Measurements from ENCODE around the gene SLC29A1. TPM values are rescaled to one million over a fixed set of nuclear protein-coding genes. Genes with fewer than 3 reads are reported as not detected.
A peak's percentile ranks its signal among the peaks of the same experiment; 100 is the strongest.

The SLC29A1 gene
- total RNA-seq, 1 donor from 2014 or later: 122 TPM

GRCh38 chr6:44268095-44268628 lies 44.8 kb downstream of the SLC29A1 start:
- intact Hi-C loops (cut with micrococcal nuclease): loop anchor here (1.0 to 2.0 kb wide), 6 partner anchors 29 to 187 kb away; partner anchors contain the start of gene AARS2
- no peak for DNase-seq (ENCODE audit: low spot score)
- H3K9me3 Mint-ChIP-seq: no peaks in the 10 kb centered on the region
- H3K27me3 Mint-ChIP-seq (ENCODE audit: insufficient read depth): peaks cover 37% of the 10 kb centered on the region
- H3K4me3 Mint-ChIP-seq: no peak overlapping the region
- H3K27ac Mint-ChIP-seq: no peak overlapping the region
- peaks cover 42% of the 10 kb centered on the region for H3K4me1 Mint-ChIP-seq (ENCODE audit: low read depth)
- H3K36me3 Mint-ChIP-seq (ENCODE audit: low read depth): peaks cover 7% of the 10 kb centered on the region

- peak overlapping the region; percentile 45 for H3K4me3 Mint-ChIP-seq
- H3K27ac Mint-ChIP-seq: no peak overlapping the region
- H3K27me3 Mint-ChIP-seq (ENCODE audit: insufficient read depth): peaks cover 44% of the 10 kb centered on the region
- DNase-seq (ENCODE audit: low spot score): no peak
- H3K4me1 Mint-ChIP-seq (ENCODE audit: low read depth): peaks cover 31% of the 10 kb centered on the region
- H3K36me3 Mint-ChIP-seq (ENCODE audit: low read depth): no peaks in the 10 kb centered on the region
- intact Hi-C loops (cut with micrococcal nuclease): loop anchor here (2.0 kb wide), 3 partner anchors 27 to 185 kb away; no protein-coding TSS in a partner anchor
- H3K9me3 Mint-ChIP-seq: no peaks in the 10 kb centered on the region
These were observed 46.0 kb downstream of the SLC29A1 start for GRCh38 chr6:44269178-44269920.

GRCh38 chr6:44269921-44270525 lies 46.6 kb downstream of the SLC29A1 start, which contains the start of gene TMEM151B:
TMEM151B (plus strand) TSS chr6:44270450; CDS start chr6:44270743, 293 bp downstream.
- Mint-ChIP-seq H3K4me1 (ENCODE audit: low read depth) (peaks cover 31% of the 10 kb centered on the region), H3K27me3 (ENCODE audit: insufficient read depth) (peaks cover 50% of the 10 kb centered on the region), H3K36me3 (ENCODE audit: low read depth) (no peaks in the 10 kb centered on the region), H3K27ac (no peak within 1 kb of the TSS), H3K9me3 (no peaks in the 10 kb centered on the region), H3K4me3 (peak within 1 kb of the TSS; percentile 54)
- DNase-seq (ENCODE audit: low spot score): no peak
- intact Hi-C loops (cut with micrococcal nuclease): loop anchor here (2.0 kb wide), 3 partner anchors 27 to 185 kb away; no protein-coding TSS in a partner anchor

GRCh38 chr6:44270526-44271405 lies 47.4 kb downstream of the SLC29A1 start:
- peak overlapping the region; percentile 54 for H3K4me3 Mint-ChIP-seq
- no peak overlapping the region for H3K27ac Mint-ChIP-seq
- H3K27me3 Mint-ChIP-seq (ENCODE audit: insufficient read depth): peaks cover 50% of the 10 kb centered on the region
- H3K4me1 Mint-ChIP-seq (ENCODE audit: low read depth): peaks cover 29% of the 10 kb centered on the region
- H3K36me3 Mint-ChIP-seq (ENCODE audit: low read depth): no peaks in the 10 kb centered on the region
- intact Hi-C loops (cut with micrococcal nuclease): no loop called here
- H3K9me3 Mint-ChIP-seq: no peaks in the 10 kb centered on the region
- no peak for DNase-seq (ENCODE audit: low spot score)

GRCh38 chr6:44271406-44271723 lies 48.0 kb downstream of the SLC29A1 start:
- no peaks in the 10 kb centered on the region for H3K36me3 Mint-ChIP-seq (ENCODE audit: low read depth)

GRCh38 chr6:44271914-44272313 lies 48.5 kb downstream of the SLC29A1 start:
- peaks cover 54% of the 10 kb centered on the region for H3K27me3 Mint-ChIP-seq (ENCODE audit: insufficient read depth)
- H3K4me3 Mint-ChIP-seq: peak overlapping the region; percentile 9
- no peak for DNase-seq (ENCODE audit: low spot score)
- H3K36me3 Mint-ChIP-seq (ENCODE audit: low read depth): no peaks in the 10 kb centered on the region
- no peaks in the 10 kb centered on the region for H3K9me3 Mint-ChIP-seq
- H3K4me1 Mint-ChIP-seq (ENCODE audit: low read depth): peaks cover 17% of the 10 kb centered on the region
- intact Hi-C loops (cut with micrococcal nuclease): no loop called here
- no peak overlapping the region for H3K27ac Mint-ChIP-seq

More at GRCh38 chr6:44271406-44271723, 48.0 kb downstream of the SLC29A1 start:
- no peak for DNase-seq (ENCODE audit: low spot score)
- H3K4me1 Mint-ChIP-seq (ENCODE audit: low read depth): peaks cover 23% of the 10 kb centered on the region
- intact Hi-C loops (cut with micrococcal nuclease): no loop called here
- no peak overlapping the region for H3K27ac Mint-ChIP-seq
- no peaks in the 10 kb centered on the region for H3K9me3 Mint-ChIP-seq
- peak overlapping the region; percentile 54 for H3K4me3 Mint-ChIP-seq
- H3K27me3 Mint-ChIP-seq (ENCODE audit: insufficient read depth): peaks cover 50% of the 10 kb centered on the region

- H3K36me3 Mint-ChIP-seq (ENCODE audit: low read depth): no peaks in the 10 kb centered on the region
- H3K4me1 Mint-ChIP-seq (ENCODE audit: low read depth): peaks cover 14% of the 10 kb centered on the region
- no peak overlapping the region for H3K27ac Mint-ChIP-seq
- H3K27me3 Mint-ChIP-seq (ENCODE audit: insufficient read depth): peaks cover 60% of the 10 kb centered on the region
- peak overlapping the region; percentile 3 for H3K4me3 Mint-ChIP-seq
- H3K9me3 Mint-ChIP-seq: no peaks in the 10 kb centered on the region
- intact Hi-C loops (cut with micrococcal nuclease): no loop called here
- no peak for DNase-seq (ENCODE audit: low spot score)
These were observed 49.1 kb downstream of the SLC29A1 start for GRCh38 chr6:44272529-44272928.

- Mint-ChIP-seq H3K9me3 (no peaks in the 10 kb centered on the region), H3K4me3 (peak overlapping the region; percentile 3), H3K27me3 (ENCODE audit: insufficient read depth) (peaks cover 65% of the 10 kb centered on the region), H3K27ac (no peak overlapping the region), H3K4me1 (ENCODE audit: low read depth) (peaks cover 10% of the 10 kb centered on the region), H3K36me3 (ENCODE audit: low read depth) (no peaks in the 10 kb centered on the region)
- no peak for DNase-seq (ENCODE audit: low spot score)
- intact Hi-C loops (cut with micrococcal nuclease): no loop called here
These were observed 49.7 kb downstream of the SLC29A1 start for GRCh38 chr6:44272999-44273566.

- H3K27me3 Mint-ChIP-seq (ENCODE audit: insufficient read depth): peaks cover 64% of the 10 kb centered on the region
- H3K4me1 Mint-ChIP-seq (ENCODE audit: low read depth): peaks cover 10% of the 10 kb centered on the region
These were observed 50.2 kb downstream of the SLC29A1 start for GRCh38 chr6:44273617-44274016.

GRCh38 chr6:44275271-44275748 lies 51.9 kb downstream of the SLC29A1 start:
- Mint-ChIP-seq H3K4me3 (no peak overlapping the region), H3K27ac (no peak overlapping the region), H3K9me3 (no peaks in the 10 kb centered on the region), H3K4me1 (ENCODE audit: low read depth) (no peaks in the 10 kb centered on the region), H3K36me3 (ENCODE audit: low read depth) (no peaks in the 10 kb centered on the region), H3K27me3 (ENCODE audit: insufficient read depth) (peaks cover 56% of the 10 kb centered on the region)
- no peak for DNase-seq (ENCODE audit: low spot score)
- intact Hi-C loops (cut with micrococcal nuclease): no loop called here

More at GRCh38 chr6:44273617-44274016, 50.2 kb downstream of the SLC29A1 start:
- intact Hi-C loops (cut with micrococcal nuclease): no loop called here
- Mint-ChIP-seq H3K36me3 (ENCODE audit: low read depth) (no peaks in the 10 kb centered on the region), H3K9me3 (no peaks in the 10 kb centered on the region), H3K27ac (no peak overlapping the region), H3K4me3 (no peak overlapping the region)
- no peak for DNase-seq (ENCODE audit: low spot score)

- Mint-ChIP-seq H3K27ac (no peak overlapping the region), H3K9me3 (no peaks in the 10 kb centered on the region), H3K36me3 (ENCODE audit: low read depth) (no peaks in the 10 kb centered on the region), H3K4me3 (no peak overlapping the region), H3K4me1 (ENCODE audit: low read depth) (no peaks in the 10 kb centered on the region), H3K27me3 (ENCODE audit: insufficient read depth) (peaks cover 55% of the 10 kb centered on the region)
- intact Hi-C loops (cut with micrococcal nuclease): no loop called here
- DNase-seq (ENCODE audit: low spot score): no peak
These were observed 52.6 kb downstream of the SLC29A1 start for GRCh38 chr6:44275749-44276648.

Data from activated T-helper 1 cell treated with anti-CD3 and anti-CD28 coated beads, Interleukin-12 subunit alpha, Interleukin-12 subunit beta, Interleukin-2, Interleukin-4 antibody, amounts not matched to agents 30 ng/mL and 10 ng/mL and 1 ng/mL, durations not matched to agents 14 hours and 24 hours and 36 hours (primary cell).